NCI-H446 treated with DMSO at 0.1 percent for 48 hours (cell line): ENCODE measurements around the gene SLC48A1.

ENCODE experiments used
- DNase-seq: peaks from one replicate; lab custom pipeline; 2025; lab: John Stamatoyannopoulos, UW

The SLC48A1 gene

GRCh38 chr12:47744778-47745436 lies 28.1 kb upstream of the SLC48A1 start:
- DNase-seq, result no peak

DNA sequence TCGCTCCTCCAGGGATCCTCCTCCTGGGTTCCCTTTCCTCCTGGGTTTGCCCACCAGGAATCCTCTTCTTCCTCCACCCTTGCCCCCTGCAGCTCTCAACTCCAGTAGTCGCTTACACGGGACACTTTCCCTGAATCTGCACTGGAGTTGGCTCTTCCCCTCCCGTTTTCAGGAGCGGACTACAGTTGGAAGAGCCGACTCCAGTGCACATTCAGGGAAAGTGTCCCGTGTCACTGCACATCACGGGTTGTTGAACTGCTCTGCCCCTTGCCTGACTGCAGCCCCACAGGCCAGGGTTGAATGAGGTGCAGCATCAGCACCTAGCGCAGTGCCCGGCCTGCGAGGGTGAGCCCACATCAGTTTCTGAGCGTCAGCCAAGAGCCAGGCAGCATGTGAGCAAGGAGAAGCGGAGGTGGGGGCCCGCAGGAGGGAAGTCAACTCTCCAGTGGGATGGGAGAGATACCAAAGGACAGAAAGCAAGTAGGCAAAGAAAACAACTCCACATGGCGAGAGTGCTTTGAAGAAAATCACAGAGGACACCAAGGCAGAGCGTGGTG lies 27.5 kb upstream of the SLC48A1 start:
- no peak for DNase-seq

DNA sequence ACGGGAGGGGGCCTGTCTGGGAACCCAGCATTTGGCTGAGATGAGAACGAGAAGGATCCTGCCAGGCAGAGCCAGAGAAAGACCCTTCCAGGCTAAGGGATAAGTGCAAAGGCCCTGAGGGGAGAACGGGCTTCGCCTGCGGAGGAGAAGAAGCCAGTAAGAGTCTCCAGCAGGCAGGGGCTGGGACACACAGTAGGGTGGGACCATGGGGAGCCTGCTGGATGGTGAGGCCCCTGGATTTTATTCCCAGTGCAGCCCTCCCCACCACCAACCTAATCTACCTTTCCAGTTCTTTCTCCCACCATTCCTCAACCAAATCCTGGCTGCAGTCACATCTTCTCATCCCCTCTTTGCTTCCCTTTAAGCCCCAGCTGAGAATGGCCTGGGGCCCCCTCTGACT lies 27.0 kb upstream of the SLC48A1 start:
- DNase-seq, result no peak

- no peak for DNase-seq
These were observed 26.5 kb upstream of the SLC48A1 start for GRCh38 chr12:47746523-47746922.

DNA sequence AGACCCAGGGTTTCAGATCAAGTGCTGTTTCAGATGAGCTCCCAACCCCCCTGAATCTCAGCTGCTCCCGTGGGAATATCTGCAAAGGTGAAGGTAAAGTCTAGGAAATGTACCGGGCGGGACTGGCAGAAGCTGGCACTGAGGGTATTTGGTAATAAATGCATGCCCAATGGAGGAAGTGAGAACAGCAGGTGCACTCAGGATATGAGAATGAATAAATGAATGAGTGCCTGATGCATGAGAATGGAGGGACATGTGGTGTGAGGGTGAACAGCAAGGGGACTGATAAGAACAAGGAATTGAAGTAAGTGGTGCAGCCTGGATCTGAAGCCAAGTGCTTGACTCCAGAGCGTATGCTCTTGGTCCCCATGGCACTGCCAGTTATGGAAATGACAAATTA lies 25.9 kb upstream of the SLC48A1 start:
- no peak for DNase-seq

GRCh38 chr12:47747596-47748506 lies 25.2 kb upstream of the SLC48A1 start:
- DNase-seq, result no peak

- no peak for DNase-seq
These were observed 24.6 kb upstream of the SLC48A1 start for GRCh38 chr12:47748507-47748828.

DNA sequence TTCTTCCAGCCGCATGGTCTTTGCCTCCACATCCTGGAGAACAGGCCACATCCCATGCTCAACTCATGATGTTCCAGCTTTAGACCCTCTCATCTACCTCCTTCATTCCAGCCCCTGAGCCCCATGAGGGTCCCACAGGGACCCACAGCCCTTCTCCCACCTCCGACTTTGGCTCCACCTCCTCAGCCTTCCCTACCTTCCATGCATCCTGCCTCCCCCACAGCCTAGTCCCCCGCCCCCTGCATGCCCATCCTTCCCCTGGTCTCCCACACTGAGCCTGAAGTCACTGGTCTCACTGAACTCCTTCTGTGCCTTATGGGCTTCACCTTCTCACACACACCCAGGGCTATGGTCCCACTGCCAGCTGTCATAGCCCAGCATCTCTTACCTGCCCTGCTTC lies 24.1 kb upstream of the SLC48A1 start:
- DNase-seq, result no peak

GRCh38 chr12:47750229-47750798 lies 22.7 kb upstream of the SLC48A1 start:
- DNase-seq, result no peak

- DNase-seq, result no peak
These were observed 22.0 kb upstream of the SLC48A1 start for GRCh38 chr12:47750916-47751470.

DNA sequence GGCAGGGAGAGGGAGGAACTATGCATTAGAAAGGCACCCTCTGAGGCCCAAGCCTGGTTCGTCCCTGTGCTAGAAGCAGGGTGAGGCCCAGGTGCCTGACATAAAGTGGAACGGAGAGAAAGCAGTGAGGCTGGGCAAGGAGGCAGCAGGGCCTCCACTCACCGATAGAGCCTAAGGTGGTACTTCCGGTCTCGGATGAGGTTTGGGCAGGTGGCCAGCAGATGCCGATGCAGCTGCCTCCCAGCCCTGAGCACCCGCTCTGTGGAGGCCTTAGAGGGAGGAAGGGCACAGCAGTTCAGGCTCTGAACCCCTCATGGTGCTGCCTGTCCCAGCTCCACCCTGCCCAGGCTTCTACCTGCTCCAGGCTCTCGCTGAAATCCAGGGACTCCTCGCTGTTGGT lies 21.5 kb upstream of the SLC48A1 start:
- no peak for DNase-seq

DNA sequence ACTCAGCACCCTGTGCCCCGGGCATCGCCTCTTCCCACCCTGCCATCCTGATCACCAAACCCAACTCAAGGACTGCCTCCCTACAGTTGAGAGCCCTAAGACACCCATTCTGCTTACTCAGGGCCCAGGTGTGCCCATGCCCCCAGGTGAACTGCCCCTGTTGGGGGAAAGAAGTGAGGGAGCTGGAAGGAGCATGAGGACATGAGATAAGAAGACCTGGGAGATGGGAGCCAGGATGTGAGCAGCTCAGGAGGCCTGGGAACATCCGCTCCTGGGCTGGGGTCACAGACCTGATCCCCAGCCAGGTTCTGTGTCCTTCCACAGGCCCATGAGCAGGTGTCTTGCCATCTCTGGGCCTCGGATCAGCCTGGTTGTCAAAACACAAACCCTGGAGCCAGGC lies 20.9 kb upstream of the SLC48A1 start:
- DNase-seq, result no peak

DNA sequence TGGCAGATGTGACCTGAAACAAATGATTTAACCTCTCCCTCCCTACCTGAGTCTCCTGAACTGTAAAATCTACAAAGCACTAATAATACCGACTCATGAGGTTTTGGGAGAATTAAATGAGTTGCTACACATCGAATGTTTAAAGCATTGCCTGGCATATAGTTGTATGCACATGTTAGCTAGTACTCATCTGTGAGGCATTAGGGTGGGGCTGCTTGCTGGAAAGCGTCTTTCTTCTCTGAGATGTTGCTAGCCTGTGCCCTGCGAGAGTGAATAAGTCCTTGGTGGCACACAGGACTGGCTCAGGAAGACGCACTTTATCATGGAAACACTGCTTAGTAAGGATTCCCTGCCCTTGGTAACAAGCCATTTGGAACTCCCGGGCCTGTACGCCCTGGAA lies 20.5 kb upstream of the SLC48A1 start:
- DNase-seq, result no peak

DNA sequence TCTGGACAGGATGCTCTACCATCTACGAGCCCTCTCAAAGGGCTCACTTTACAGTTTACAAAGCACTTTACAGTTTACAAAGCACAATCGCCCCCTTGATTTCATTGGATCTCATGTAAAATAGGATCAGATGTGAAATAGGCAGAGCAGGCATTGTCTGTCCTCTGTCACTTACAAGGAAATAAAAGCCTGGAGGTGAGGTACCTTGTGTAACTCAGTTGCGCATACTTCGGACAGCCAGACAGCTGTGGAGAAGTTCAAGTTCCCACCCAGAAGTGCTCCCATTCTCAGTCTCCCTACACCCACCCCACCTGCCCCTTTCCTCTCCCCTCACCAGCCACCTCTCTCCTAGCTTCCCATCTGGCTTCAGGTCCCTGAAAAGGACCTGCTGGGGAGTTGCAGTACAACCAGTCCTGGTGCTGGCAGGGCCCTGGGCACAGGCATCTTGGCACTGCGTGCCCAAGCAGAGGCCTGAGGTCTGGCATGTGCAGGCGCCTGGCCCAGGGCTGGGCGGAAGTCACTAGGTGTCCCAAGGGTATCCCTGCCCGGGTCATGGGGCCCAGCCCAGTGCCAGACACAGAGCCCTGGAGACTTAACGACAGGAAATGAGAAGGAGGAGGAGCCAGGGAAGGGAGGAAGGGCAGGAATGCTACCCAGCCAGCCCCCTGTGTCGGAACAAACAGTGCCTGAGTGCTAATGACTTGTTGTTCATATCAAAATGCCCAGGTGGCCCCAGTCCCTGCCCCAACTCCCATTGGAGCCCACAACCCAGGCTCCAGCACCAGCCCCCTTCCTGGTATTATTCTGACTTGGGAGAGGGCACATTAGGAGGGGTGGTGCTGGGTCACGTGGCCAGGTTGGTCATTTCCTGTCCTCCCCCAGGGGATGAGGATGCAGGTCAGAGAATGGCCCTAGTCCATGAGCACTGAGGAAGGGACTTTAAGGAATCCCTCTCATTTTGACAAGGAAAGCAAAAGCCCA lies 19.7 kb upstream of the SLC48A1 start:
- DNase-seq, result no peak

- DNase-seq, result no peak
These were observed 18.9 kb upstream of the SLC48A1 start for GRCh38 chr12:47754126-47754525.

GRCh38 chr12:47754881-47755280 lies 18.2 kb upstream of the SLC48A1 start:
- DNase-seq, result no peak

GRCh38 chr12:47755655-47756562 lies 17.1 kb upstream of the SLC48A1 start:
- DNase-seq, result no peak

- no peak for DNase-seq
These were observed 15.6 kb upstream of the SLC48A1 start for GRCh38 chr12:47757364-47757839.

DNA sequence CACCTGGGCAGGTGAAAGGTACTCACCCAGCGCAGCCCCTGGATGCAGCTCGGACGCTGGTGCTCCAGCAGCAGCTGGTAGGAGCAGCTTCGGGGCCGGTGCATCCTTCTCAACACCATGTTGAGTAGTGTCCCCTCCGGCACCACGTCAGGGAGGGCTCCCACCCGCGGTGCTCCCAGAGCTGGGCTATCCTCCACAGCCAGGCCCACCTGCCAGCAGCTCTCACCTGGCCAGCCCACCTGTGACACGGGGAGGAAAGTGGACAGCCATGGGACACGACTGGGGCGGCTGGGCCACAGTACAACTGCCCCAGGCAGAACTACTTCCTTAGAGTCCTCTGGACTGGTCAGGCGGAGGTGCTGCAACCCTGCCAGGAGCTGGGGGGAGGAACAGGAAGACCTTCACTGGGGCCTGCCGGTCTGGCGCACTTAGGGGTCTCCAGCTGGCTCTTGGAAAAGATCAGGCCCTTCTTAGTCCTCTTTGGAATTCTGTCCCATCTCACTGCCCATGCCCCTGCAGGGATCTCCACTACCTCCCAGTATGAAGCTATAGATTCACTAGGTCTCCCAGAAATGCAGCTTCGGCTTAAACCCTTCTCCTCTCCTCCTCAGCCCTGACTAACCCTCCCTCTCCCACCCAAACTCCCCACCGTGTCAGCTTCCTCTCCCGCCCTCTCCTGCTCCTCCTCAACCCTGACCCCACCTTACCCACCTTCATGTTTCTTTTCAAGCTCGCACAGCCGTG lies 15.0 kb upstream of the SLC48A1 start:
- DNase-seq, result no peak

DNA sequence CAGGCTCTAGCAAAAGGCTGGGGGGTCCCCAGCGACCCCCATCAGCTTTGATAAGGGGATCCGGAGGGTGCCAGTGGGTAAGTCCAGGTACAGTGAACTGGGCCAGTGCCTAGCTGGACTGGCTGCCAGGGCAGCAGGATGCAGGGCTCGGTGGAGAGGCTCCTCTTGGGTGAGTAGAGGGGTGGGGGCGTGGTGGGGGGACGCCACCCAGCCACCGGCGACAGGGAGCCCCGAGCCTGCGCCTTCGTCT lies 14.5 kb upstream of the SLC48A1 start:
- DNase-seq, result no peak
